ENCODE measurements around the gene RTL9. TPM values are rescaled to one million over a fixed set of nuclear protein-coding genes. Genes with fewer than 3 reads are reported as not detected.

RTL9 gene
- under 1 TPM; 0.09 to 0.14 TPM for total RNA-seq

DNA sequence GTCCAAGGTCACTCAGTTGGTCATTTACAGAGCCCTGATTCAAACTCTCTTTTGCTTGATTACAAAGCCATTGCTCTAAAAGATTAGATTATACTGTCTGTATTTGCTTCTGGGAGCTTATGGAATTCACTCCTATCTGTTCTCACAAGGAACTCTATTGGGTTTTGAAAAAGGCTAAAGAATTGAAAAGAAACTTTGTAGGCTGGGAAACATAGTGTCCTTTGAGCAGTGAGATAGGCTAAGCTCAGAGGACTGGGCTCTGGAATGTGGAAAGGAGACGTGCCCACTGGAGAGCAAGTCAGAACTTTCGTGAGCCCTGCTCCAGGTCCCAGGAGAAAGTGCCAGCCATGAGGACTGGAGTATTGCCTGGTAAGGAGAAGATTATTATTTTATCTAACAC is at the start of gene RTL9:
TSS of gene RTL9 (plus strand) at position 301 of the 400 bp plus-strand sequence. CDS start 91,770 bp downstream, outside the sequence.
- H3K4me1 Mint-ChIP-seq = no peaks in the 10 kb centered on the region
- H3K4me3 Mint-ChIP-seq = no peak within 1 kb of the TSS
- H3K27me3 Mint-ChIP-seq = no peaks in the 10 kb centered on the region
- intact Hi-C loops (cut with DNase I, micrococcal nuclease) = no loop called here
- no peak for DNase-seq
- POLR2A ChIA-PET = no interaction called here
- CTCF ChIA-PET = interaction anchor here (0.8 kb wide), 1 partner anchor 52 kb away, joined by 3 read pairs; no protein-coding TSS in a partner anchor
- H3K27ac Mint-ChIP-seq = no peak within 1 kb of the TSS
- no peaks in the 10 kb centered on the region for H3K36me3 Mint-ChIP-seq (ENCODE audit: low read depth)
- ATAC-seq = no peak
- no peaks in the 10 kb centered on the region for H3K9me3 Mint-ChIP-seq (ENCODE audit: low read depth)

DNA sequence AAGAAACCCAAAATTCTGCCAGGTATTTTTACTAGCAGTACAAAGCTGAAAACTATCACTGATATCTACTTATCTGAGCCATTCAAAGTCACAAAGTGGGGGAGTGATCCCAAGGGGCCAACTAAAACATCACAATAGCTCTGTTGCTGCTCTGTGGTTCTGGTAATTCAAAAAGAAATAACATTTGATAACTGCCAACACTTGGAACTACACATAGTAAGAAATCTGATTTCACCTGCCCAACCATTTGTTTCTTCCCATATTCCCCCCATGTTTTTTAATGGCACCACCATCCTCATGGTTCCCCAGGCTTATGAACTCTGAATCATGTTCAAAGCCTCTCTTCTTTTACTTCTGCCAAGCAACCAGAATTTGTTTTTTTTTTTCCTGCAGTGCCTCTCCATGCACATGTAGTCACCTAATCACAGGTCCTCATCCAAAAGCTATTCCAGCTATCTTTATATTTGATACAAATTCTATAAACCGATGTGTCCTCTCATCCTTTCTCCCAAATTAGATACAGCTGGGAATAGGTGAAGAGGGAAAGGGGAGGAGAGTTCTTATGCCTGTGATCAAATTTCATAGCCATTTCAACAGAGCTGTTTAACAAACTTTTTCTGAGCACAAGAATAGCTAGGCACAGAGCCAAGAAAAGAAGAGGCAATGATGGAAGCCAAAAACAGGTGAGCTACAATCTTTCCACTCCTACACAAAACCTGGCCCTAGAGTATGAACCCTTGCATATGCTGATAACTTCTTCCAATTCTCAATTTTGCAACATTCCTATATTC is 48.5 kb upstream of the RTL9 start:
- H3K4me3 Mint-ChIP-seq = no peak overlapping the region
- no peaks in the 10 kb centered on the region for H3K9me3 Mint-ChIP-seq (ENCODE audit: low read depth)
- no peak overlapping the region for H3K27ac Mint-ChIP-seq
- peaks cover 58% of the 10 kb centered on the region for H3K4me1 Mint-ChIP-seq
- ChIA-PET POLR2A (no interaction called here), CTCF (interaction anchor here (0.6 kb wide), 1 partner anchor 21 kb away, joined by 3 read pairs; no protein-coding TSS in a partner anchor)
- ATAC-seq = no peak
- no peaks in the 10 kb centered on the region for H3K27me3 Mint-ChIP-seq
- no peak for DNase-seq
- peaks cover 3% of the 10 kb centered on the region for H3K36me3 Mint-ChIP-seq (ENCODE audit: low read depth)
- intact Hi-C loops (cut with DNase I, micrococcal nuclease) = loop anchor here (1.0 to 10.0 kb wide), 6 partner anchors 12 to 115 kb away; no protein-coding TSS in a partner anchor

DNA sequence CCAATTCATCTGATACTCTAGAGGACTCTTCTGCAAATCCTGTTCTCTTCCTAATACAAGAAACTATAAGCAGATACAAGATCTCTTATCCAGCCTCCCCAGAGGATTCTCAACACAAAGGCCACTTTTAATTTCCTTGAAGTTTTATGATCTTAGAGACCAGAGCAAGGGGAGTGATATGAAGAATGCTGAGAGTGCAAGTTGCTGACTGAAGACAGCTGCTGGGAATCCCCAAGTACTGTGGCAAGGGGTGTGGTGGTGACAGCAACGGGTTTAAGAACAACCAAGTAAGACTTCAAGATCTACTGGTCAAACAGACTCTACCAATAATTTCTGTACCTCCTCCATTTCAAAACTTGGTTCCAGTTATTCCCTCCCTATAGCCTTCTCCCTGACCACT is 47.8 kb upstream of the RTL9 start:
- H3K27ac Mint-ChIP-seq = no peak overlapping the region
- CTCF ChIA-PET = no interaction called here
- no peaks in the 10 kb centered on the region for H3K27me3 Mint-ChIP-seq

DNA sequence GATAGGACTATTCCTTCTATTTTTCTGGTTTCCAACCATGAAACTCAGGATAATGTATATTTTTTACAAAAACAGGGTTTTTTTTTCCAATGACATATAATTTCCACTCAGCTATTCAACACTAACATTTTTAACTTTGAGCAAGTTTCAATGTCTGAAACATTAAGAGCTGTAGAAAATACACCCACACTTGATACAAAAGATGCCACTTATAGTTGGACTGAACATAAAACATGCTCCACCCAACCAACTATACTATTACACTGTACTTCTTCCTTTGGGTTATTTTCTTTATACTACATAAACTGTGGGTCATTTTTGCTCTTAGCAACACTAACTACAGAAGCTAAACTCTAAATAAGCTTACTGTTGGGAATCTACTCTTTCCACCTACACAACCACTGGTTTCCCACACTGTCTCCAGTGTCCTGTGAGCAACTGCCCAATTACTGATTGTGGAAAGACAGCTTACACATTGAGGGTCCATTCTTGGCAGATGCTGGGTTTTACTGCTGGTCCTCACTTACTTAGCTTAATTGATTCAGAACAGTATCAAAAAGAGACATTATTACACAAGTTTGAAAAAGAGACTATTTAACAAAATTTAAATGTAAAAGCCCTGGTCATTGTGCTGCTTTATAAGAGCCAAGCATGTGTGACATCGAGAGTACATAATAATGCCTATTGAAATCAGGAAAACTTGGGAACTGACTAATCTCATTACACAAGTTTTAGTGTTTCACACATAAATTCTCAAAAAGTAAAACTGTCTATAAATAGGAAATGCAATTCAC is 47.0 kb upstream of the RTL9 start:
- Mint-ChIP-seq H3K27me3 (no peaks in the 10 kb centered on the region), H3K4me3 (no peak overlapping the region), H3K4me1 (peaks cover 61% of the 10 kb centered on the region), H3K36me3 (ENCODE audit: low read depth) (peaks cover 3% of the 10 kb centered on the region), H3K9me3 (ENCODE audit: low read depth) (no peaks in the 10 kb centered on the region), H3K27ac (no peak overlapping the region)
- DNase-seq (no peak), ATAC-seq (peak; percentile 61)
- ChIA-PET CTCF (interaction anchor here (0.5 to 0.6 kb wide), 2 partner anchors 94 to 425 kb away, joined by 3 read pairs; no protein-coding TSS in a partner anchor), POLR2A (interaction anchor here (0.5 kb wide), 1 partner anchor 10 kb away, joined by 5 read pairs; no protein-coding TSS in a partner anchor)
- intact Hi-C loops (cut with DNase I, micrococcal nuclease) = loop anchor here (2.0 to 10.0 kb wide), 5 partner anchors 47 to 117 kb away; no protein-coding TSS in a partner anchor

More for the DNA sequence above, 47.8 kb upstream of the RTL9 start:
- POLR2A ChIA-PET = no interaction called here
- peak; percentile 62 for DNase-seq
- peak; percentile 85 for ATAC-seq
- intact Hi-C loops (cut with DNase I, micrococcal nuclease) = loop anchor here (2.0 to 10.0 kb wide), 5 partner anchors 46 to 116 kb away; no protein-coding TSS in a partner anchor
- peaks cover 3% of the 10 kb centered on the region for H3K36me3 Mint-ChIP-seq (ENCODE audit: low read depth)
- H3K4me3 Mint-ChIP-seq = no peak overlapping the region
- peaks cover 61% of the 10 kb centered on the region for H3K4me1 Mint-ChIP-seq
- H3K9me3 Mint-ChIP-seq (ENCODE audit: low read depth) = no peaks in the 10 kb centered on the region

DNA sequence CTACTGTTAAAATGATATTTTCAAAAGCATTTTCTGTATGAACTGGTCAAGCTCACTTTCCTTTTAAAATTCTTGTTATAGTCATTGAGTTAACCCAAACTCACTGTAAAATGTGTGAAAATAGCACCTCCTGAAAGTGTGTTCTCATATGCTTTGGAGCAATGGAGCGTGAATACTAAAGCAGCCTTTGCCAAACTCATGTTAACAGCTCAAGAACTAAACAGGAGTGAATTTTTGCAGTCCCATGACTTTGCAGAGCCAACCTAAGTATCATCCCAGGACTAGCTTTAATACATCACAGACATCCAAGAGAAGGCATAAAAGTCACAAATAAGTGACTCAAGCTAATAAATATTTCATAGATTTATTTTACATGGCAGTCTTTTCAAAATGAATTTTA is 43.1 kb upstream of the RTL9 start:
- no peaks in the 10 kb centered on the region for H3K36me3 Mint-ChIP-seq (ENCODE audit: low read depth)

DNA sequence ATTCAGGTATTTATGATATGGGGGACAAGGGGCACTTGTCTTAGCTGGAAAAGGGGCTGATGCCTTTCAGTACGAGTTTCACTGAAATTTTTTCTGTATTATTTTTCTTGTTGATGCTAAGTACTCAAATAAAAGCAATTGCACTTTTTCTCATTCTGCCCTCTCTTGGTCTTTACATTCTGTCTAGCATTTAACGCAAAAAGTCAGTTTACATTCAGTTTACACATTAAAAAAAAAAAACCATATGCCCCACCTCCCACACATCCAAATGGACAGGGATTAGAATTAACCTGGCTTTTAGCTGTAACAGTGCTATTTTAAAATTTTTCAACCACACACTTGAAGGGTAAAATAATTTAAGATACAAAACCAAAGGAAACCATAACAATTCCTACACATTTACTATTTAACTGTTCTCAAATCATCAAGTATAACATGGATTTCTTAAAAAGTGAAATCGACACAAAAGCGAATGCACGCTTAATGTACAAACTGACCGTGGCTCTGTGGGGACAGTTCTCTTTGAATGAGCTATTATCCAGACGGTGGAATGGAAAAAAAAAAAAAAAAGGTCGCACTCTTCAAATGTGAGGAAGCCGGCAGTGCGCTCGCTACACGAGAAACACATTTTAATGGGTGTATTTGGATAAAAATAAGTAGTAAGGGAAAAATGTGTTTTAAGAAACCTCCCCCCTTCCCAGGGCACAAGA is 42.1 kb upstream of the RTL9 start:
- ChIA-PET POLR2A (interaction anchor here (1.0 kb wide), 1 partner anchor 12 kb away, joined by 4 read pairs; no protein-coding TSS in a partner anchor), CTCF (interaction anchor here (0.6 to 1.3 kb wide), 2 partner anchors 13 to 148 kb away, joined by 3 read pairs; no protein-coding TSS in a partner anchor)
- Mint-ChIP-seq H3K27ac (peak overlapping the region; percentile 85), H3K4me1 (peaks cover 35% of the 10 kb centered on the region), H3K9me3 (ENCODE audit: low read depth) (no peaks in the 10 kb centered on the region), H3K27me3 (no peaks in the 10 kb centered on the region), H3K36me3 (ENCODE audit: low read depth) (no peaks in the 10 kb centered on the region), H3K4me3 (peak overlapping the region; percentile 88)
- DNase-seq (no peak), ATAC-seq (no peak)
- intact Hi-C loops (cut with DNase I, micrococcal nuclease) = loop anchor here (2.0 to 10.0 kb wide), 6 partner anchors 52 to 474 kb away; partner anchors contain the start of gene TMEM164 (in 1 of the 2)

More for the DNA sequence above, 43.1 kb upstream of the RTL9 start:
- H3K4me1 Mint-ChIP-seq = peaks cover 45% of the 10 kb centered on the region
- no peaks in the 10 kb centered on the region for H3K9me3 Mint-ChIP-seq (ENCODE audit: low read depth)
- CTCF ChIA-PET = interaction anchor here (0.8 to 1.3 kb wide), 2 partner anchors 14 to 86 kb away, joined by 3 read pairs; no protein-coding TSS in a partner anchor
- peak overlapping the region; percentile 88 for H3K4me3 Mint-ChIP-seq
- DNase-seq = no peak
- ATAC-seq = no peak
- POLR2A ChIA-PET = no interaction called here
- H3K27ac Mint-ChIP-seq = no peak overlapping the region
- intact Hi-C loops (cut with DNase I, micrococcal nuclease) = loop anchor here in 1 of 2 experiments (10.0 kb wide), 4 partner anchors 51 to 121 kb away; no protein-coding TSS in a partner anchor
- no peaks in the 10 kb centered on the region for H3K27me3 Mint-ChIP-seq

DNA sequence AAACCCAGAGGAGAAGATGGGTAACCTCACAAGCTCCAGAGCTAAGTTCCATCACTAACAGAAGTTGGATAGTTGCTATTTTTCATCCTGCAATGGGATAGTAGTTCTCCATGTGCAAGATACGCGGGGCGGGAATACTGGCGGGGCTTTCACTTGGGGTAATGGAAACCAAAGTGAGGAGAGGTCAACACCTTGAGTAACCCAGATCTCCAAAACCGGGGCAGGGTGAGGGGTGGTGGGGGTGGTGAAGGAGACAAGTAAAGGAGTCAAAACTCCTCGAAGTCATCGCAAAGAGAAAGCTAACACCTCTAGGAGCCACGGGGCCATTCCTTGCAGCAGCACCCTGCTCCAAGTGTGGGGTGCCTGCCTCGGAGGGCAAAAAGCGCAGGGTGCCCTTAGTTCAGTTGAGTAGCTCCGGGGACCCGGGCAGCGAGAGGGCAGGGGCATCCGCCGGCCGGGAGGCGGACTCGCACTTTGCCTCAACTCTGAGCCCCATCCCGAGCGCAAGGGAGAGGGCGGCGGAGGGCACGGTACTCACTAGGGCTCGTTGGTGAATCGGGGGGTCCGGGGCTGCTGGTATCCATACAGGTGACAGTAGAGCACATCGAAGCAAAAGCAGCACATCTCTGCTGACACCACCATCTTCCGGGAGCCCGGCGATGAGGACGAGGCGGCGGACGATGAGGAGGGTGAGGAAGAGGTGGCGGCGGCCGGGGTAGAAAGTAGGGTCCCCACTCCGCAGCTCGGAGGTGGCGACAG is 41.4 kb upstream of the RTL9 start:
- Mint-ChIP-seq H3K9me3 (ENCODE audit: low read depth) (no peaks in the 10 kb centered on the region), H3K36me3 (ENCODE audit: low read depth) (no peaks in the 10 kb centered on the region), H3K4me3 (peak overlapping the region; percentile 88), H3K27ac (peak overlapping the region; percentile 85), H3K27me3 (no peaks in the 10 kb centered on the region), H3K4me1 (peaks cover 28% of the 10 kb centered on the region)
- ChIA-PET POLR2A (interaction anchor here (1.0 kb wide), 1 partner anchor 12 kb away, joined by 4 read pairs; no protein-coding TSS in a partner anchor), CTCF (interaction anchor here (0.6 to 1.3 kb wide), 5 partner anchors 12 to 927 kb away, joined by 3 to 4 read pairs (median 3); no protein-coding TSS in a partner anchor)
- intact Hi-C loops (cut with DNase I, micrococcal nuclease) = loop anchor here (2.0 to 10.0 kb wide), 6 partner anchors 52 to 474 kb away; partner anchors contain the start of gene TMEM164 (in 1 of the 2)
- DNase-seq (peak; percentile 51), ATAC-seq (peak; percentile 32)

DNA sequence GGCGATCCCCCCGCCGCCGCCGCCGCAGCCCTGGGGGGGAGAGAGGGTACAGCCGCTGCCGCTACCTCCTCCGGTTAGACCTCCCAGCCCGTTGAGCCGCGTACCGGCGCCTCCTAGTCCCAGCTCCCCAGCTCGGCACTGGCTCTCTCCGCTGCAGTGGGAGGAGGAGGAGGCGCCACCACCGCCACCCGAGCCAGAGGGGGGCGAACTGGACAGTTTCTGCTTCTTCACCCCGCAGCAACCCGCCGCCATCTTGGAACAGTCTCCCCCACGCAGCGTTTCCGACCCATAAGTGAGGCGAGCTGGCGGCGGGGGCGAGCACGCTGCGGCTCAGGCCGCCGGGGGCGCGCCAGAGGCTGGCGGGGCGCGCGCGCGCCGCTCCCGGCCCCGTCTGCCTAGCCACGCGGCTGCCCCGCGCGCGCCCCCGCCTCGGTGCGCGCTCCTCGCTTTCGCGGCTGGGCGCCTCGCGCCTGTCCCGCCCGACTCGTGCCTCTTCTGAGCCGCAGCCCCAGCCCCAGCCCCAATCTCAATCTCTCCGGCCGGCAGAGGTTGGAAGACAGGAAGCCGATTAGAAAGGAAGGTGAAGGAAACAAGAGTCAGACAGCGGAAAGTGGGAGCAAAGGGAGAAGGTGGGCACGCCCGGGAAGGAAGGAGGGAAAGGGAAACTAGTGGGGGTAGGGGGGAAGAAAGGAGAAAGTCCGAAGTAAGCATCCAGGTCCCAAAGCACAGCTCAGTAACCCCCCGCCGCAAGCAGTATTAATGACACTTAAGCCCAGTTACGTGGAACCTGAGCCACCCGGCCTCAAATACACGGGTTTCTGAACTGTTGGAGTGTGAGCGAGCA is 40.6 kb upstream of the RTL9 start, which contains the start of gene AMMECR1:
TSS of gene AMMECR1 (minus strand) at position 266 of the 844 bp plus-strand sequence. CDS start at position 252, 14 bp downstream.
- ATAC-seq (peak; percentile 79), DNase-seq (peak; percentile 87)
- CTCF ChIA-PET = interaction anchor here (0.7 to 1.2 kb wide), 3 partner anchors 89 to 926 kb away, joined by 3 to 4 read pairs (median 4); no protein-coding TSS in a partner anchor
- POLR2A ChIA-PET = interaction anchor here (1.3 kb wide), 1 partner anchor 13 kb away, joined by 3 read pairs; no protein-coding TSS in a partner anchor
- Mint-ChIP-seq H3K4me1 (peaks cover 22% of the 10 kb centered on the region), H3K9me3 (ENCODE audit: low read depth) (no peaks in the 10 kb centered on the region), H3K27ac (peak within 1 kb of the TSS; percentile 97), H3K27me3 (no peaks in the 10 kb centered on the region), H3K36me3 (ENCODE audit: low read depth) (no peaks in the 10 kb centered on the region), H3K4me3 (peak within 1 kb of the TSS; percentile 88)
- intact Hi-C loops (cut with DNase I, micrococcal nuclease) = loop anchor here (1.0 to 10.0 kb wide), 10 partner anchors 23 to 781 kb away; partner anchors contain the start of gene TMEM164 (in 1 of the 2)

DNA sequence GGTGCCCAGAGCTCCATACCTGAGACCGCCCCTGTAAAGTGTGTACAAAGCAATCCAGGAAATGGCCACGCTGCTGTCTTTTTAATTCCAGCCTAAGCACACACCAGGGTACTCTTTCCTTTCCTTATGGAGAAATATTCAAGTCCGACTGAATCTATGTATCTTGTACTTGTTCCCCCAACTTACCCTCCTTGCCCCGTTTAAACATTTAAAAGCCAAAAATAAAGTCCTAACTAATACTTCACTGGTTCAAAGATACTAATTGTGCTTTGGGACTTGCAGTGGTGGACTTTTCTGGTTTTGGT is 40.0 kb upstream of the RTL9 start:
- Mint-ChIP-seq H3K4me1 (peaks cover 17% of the 10 kb centered on the region), H3K36me3 (ENCODE audit: low read depth) (no peaks in the 10 kb centered on the region), H3K4me3 (peak overlapping the region; percentile 88), H3K27ac (peak overlapping the region; percentile 97), H3K9me3 (ENCODE audit: low read depth) (no peaks in the 10 kb centered on the region), H3K27me3 (no peaks in the 10 kb centered on the region)
- intact Hi-C loops (cut with DNase I, micrococcal nuclease) = loop anchor here (1.0 to 10.0 kb wide), 8 partner anchors 22 to 781 kb away; no protein-coding TSS in a partner anchor
- CTCF ChIA-PET = no interaction called here
- DNase-seq = no peak
- ATAC-seq = peak; percentile 49
- POLR2A ChIA-PET = interaction anchor here (1.3 kb wide), 1 partner anchor 14 kb away, joined by 3 read pairs; no protein-coding TSS in a partner anchor
